Thyroid gland (tissue), 4 donors: ENCODE results near the gene STK31.

Source experiments
- POLR2A ChIP-seq, 2 donors: fragments of 450-650 bp; IDR thresholded peaks; one replicate each; pipeline ENCODE4 v1.6.1; 2017; ENCODE audit warnings: antibody characterized with exemption in 2 of 2, mild to moderate bottlenecking in 2 of 2, moderate library complexity in 1 of 2
- TF ChIP-seq, protein P1 (sequence below), 6 experiments: fragments of 200-600 bp in 3 of 6; fragments of 450-650 bp in 3 of 6; sonication (generic) in 3 of 6; IDR thresholded peaks; one replicate each; pipeline ENCODE4 v1.5.1; 2016 to 2019; ENCODE audit warnings: antibody characterized with exemption in 6 of 6, mild to moderate bottlenecking in 2 of 6, inconsistent platforms in 1 of 6, moderate library complexity in 1 of 6

DNA sequence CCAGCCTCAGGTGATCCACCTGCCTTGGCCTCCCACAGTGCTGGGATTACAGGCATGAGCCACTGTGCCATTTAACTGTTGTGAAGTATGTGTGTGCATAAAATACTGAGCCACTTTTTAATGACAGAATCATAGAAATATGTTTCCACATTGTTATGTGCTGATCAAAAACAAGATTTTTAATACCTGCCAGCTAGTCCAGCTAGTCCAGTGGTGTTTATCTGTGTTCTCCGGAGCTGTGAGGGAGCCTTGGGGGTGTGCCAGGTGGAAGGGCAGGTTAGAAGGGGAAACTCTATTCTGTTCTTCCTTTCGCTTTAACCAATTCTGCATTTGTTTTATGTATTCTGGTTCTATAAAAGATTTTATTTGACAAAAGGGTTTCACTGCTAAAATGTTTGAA is 23.0 kb upstream of the STK31 start:
- TF ChIP-seq, protein P1, sequence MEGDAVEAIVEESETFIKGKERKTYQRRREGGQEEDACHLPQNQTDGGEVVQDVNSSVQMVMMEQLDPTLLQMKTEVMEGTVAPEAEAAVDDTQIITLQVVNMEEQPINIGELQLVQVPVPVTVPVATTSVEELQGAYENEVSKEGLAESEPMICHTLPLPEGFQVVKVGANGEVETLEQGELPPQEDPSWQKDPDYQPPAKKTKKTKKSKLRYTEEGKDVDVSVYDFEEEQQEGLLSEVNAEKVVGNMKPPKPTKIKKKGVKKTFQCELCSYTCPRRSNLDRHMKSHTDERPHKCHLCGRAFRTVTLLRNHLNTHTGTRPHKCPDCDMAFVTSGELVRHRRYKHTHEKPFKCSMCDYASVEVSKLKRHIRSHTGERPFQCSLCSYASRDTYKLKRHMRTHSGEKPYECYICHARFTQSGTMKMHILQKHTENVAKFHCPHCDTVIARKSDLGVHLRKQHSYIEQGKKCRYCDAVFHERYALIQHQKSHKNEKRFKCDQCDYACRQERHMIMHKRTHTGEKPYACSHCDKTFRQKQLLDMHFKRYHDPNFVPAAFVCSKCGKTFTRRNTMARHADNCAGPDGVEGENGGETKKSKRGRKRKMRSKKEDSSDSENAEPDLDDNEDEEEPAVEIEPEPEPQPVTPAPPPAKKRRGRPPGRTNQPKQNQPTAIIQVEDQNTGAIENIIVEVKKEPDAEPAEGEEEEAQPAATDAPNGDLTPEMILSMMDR (IDR thresholded peaks at IDR 0.05): no peak
- no peak for TF ChIP-seq POLR2A (IDR thresholded peaks at IDR 0.05)
